HepG2 (cell line): ENCODE results near the gene ATP9A. TPM values are rescaled to one million over a fixed set of nuclear protein-coding genes. Genes with fewer than 3 reads are reported as not detected.
A peak's percentile ranks its signal among the peaks of the same experiment; 100 is the strongest.

Experiments used
- CCAR2 ChIP-seq: fragments of 200-400 bp; formaldehyde crosslinking; optimal IDR thresholded peaks from 2 replicates; pipeline ENCODE3; 2018; ENCODE audit warnings: low read depth, mild to moderate bottlenecking, low read length, moderate library complexity
- CREM ChIP-seq, 2 experiments: sonication (generic) in 1 of 2; formaldehyde crosslinking in 1 of 2; IDR thresholded peaks; 2 replicates each; pipeline versions ENCODE4 v1.4.0 to v1.6.1; 2016 to 2020; ENCODE audit warnings: antibody characterized with exemption in 1 of 2, mild to moderate bottlenecking in 1 of 2, missing genetic modification reagents in 1 of 2
- DNMT1 ChIP-seq: sonication (generic); formaldehyde crosslinking; IDR thresholded peaks from 2 replicates; pipeline ENCODE4 v1.5.1; 2020; ENCODE audit warnings: mild to moderate bottlenecking, missing genetic modification reagents
- FIP1L1 ChIP-seq: fragments of 200-400 bp; formaldehyde crosslinking; IDR thresholded peaks from 2 replicates; pipeline ENCODE4 v1.6.1; 2018; ENCODE audit warnings: low read depth, mild to moderate bottlenecking, low read length, moderate library complexity, borderline replicate concordance; ENCODE audit not compliant: insufficient read depth
- GTF2F1 ChIP-seq: fragments of 150-350 bp; IDR thresholded peaks from 2 replicates; pipeline ENCODE4 v1.6.1; 2014; ENCODE audit warnings: low read length
- HHEX ChIP-seq: IDR thresholded peaks from 2 replicates; pipeline ENCODE4 v1.6.1; 2016; ENCODE audit warnings: control low read depth
- ISX ChIP-seq: sonication (generic); formaldehyde crosslinking; conservative IDR thresholded peaks from 2 replicates; pipeline ENCODE4 v1.5.0; 2020; ENCODE audit warnings: missing genetic modification reagents
- KMT2B ChIP-seq: IDR thresholded peaks from 2 replicates; pipeline ENCODE4 v1.6.1; 2016; ENCODE audit warnings: missing genetic modification reagents, missing compliant biosample characterization
- LCORL ChIP-seq, 2 experiments: fragments of 450-650 bp in 1 of 2; sonication (generic) in 1 of 2; formaldehyde crosslinking in 1 of 2; IDR thresholded peaks; 2 replicates each; pipeline versions ENCODE4 v1.5.0 to v1.6.1; 2017 to 2020; ENCODE audit warnings: antibody characterized with exemption in 1 of 2, missing genetic modification reagents in 1 of 2
- MTERF4 ChIP-seq: sonication (generic); formaldehyde crosslinking; IDR thresholded peaks from 2 replicates; pipeline ENCODE4 v1.8.0; 2023; ENCODE audit warnings: mild to moderate bottlenecking, missing genetic modification reagents
- SCMH1 ChIP-seq: sonication (generic); formaldehyde crosslinking; IDR thresholded peaks from 2 replicates; pipeline ENCODE4 v1.9.0; 2021; ENCODE audit warnings: missing genetic modification reagents, mild to moderate bottlenecking, borderline replicate concordance
- SMAD9 ChIP-seq: sonication (generic); formaldehyde crosslinking; IDR thresholded peaks from 2 replicates; pipeline ENCODE4 v1.5.1; 2020; ENCODE audit warnings: mild to moderate bottlenecking, missing genetic modification reagents
- TAF1 ChIP-seq: sonication (generic); formaldehyde crosslinking; IDR thresholded peaks from 2 replicates; pipeline ENCODE4 v1.4.0; 2020; ENCODE audit warnings: missing genetic modification reagents
- THAP7 ChIP-seq: sonication (generic); formaldehyde crosslinking; IDR thresholded peaks from 2 replicates; pipeline ENCODE4 v1.8.1; 2023; ENCODE audit warnings: mild to moderate bottlenecking, missing genetic modification reagents
- THRA ChIP-seq: sonication (generic); formaldehyde crosslinking; IDR thresholded peaks from 2 replicates; pipeline ENCODE4 v1.4.0; 2020; ENCODE audit warnings: missing genetic modification reagents, borderline replicate concordance
- ZBTB21 ChIP-seq: sonication (generic); formaldehyde crosslinking; IDR thresholded peaks from 2 replicates; pipeline ENCODE4 v1.4.0; 2020; ENCODE audit warnings: missing genetic modification reagents
- ZNF34 ChIP-seq: sonication (generic); formaldehyde crosslinking; IDR thresholded peaks from 2 replicates; pipeline ENCODE4 v1.4.0; 2020; ENCODE audit warnings: mild to moderate bottlenecking, missing genetic modification reagents, borderline replicate concordance
- ZNF513 ChIP-seq: sonication (generic); formaldehyde crosslinking; conservative IDR thresholded peaks from 2 replicates; pipeline ENCODE4 v1.5.0; 2020; ENCODE audit warnings: missing genetic modification reagents
- ZNF558 ChIP-seq: sonication (generic); formaldehyde crosslinking; IDR thresholded peaks from 2 replicates; pipeline ENCODE4 v1.9.0; 2022; ENCODE audit warnings: mild to moderate bottlenecking, missing genetic modification reagents, borderline replicate concordance
- ZNF678 ChIP-seq: sonication (generic); formaldehyde crosslinking; IDR thresholded peaks from 2 replicates; pipeline ENCODE4 v1.4.0; 2020; ENCODE audit warnings: mild to moderate bottlenecking, missing genetic modification reagents
- ZNF800 ChIP-seq: sonication (generic); formaldehyde crosslinking; IDR thresholded peaks from 2 replicates; pipeline ENCODE4 v1.4.0; 2020; ENCODE audit warnings: missing genetic modification reagents
- ZNF891 ChIP-seq: sonication (generic); formaldehyde crosslinking; IDR thresholded peaks from 2 replicates; pipeline ENCODE4 v1.5.0; 2020; ENCODE audit warnings: mild to moderate bottlenecking, missing genetic modification reagents
- polyA plus RNA-seq, 8 experiments: library from polyadenylated mRNA; depleted of rRNA in 3 of 8; stranded (reverse) in 7 of 8; unstranded in 1 of 8; fragments of >200 nt; fragmentation: Illumina TruSeq in 4 of 8; extraction: Trizol in 4 of 8; gene quantifications; 2 replicates each; pipeline versions ENCODE4 v1.2.1 to v1.2.3, GENCODE V29; 2011 to 2016; ENCODE audit warnings: low read depth in 4 of 8, missing spikeins in 1 of 8, mixed read lengths in 1 of 8; ENCODE audit not compliant: insufficient read depth in 1 of 8
- total RNA-seq, 5 experiments: library from RNA; depleted of rRNA; stranded (reverse); fragments of >200 nt; fragmentation: Illumina TruSeq; extraction: Trizol; gene quantifications; 2 replicates each; pipeline ENCODE4 v1.2.3, GENCODE V29; 2016; ENCODE audit warnings: low read depth in 1 of 5

ATP9A gene
- total and polyA plus RNA-seq, 2 of the 13 experiments (the other 11 are each of a cell fraction or from before 2014, with no cell fraction given), result 11.8 to 18.5 TPM

GRCh38 chr20:51766994-51767866 is 960 bp downstream of the ATP9A start (continued):
- TF ChIP-seq ZNF513 (CRISPR knock-in tag), result no peak
- TF ChIP-seq CCAR2, result peak; percentile 38
- no peak; the same call in 1 of the 2 replicates for TF ChIP-seq ZNF800
- TF ChIP-seq LCORL (IDR thresholded peaks at IDR 0.05), result no peak; the same call in 1 of the 2 replicates
- TF ChIP-seq LCORL (CRISPR knock-in tag; IDR thresholded peaks at IDR 0.05), result peak; percentile 86
- no peak for TF ChIP-seq CREM (IDR thresholded peaks at IDR 0.05)
- TF ChIP-seq CREM (CRISPR knock-in tag; IDR thresholded peaks at IDR 0.05), result no peak
- TF ChIP-seq TAF1 (CRISPR knock-in tag), result no peak; the same call in 1 of the 2 replicates
- TF ChIP-seq GTF2F1, result no peak
- TF ChIP-seq ZNF891, result no peak
- TF ChIP-seq ISX (CRISPR knock-in tag), result peak; percentile 88; the same call in 1 of the 2 replicates
- TF ChIP-seq HHEX (CRISPR knock-in tag), result 0 out of 2 replicates have a peak, but pooled peaks have one; percentile 17
- TF ChIP-seq SCMH1 (CRISPR knock-in tag), result no peak
- no peak for TF ChIP-seq ZNF558 (CRISPR knock-in tag)
- TF ChIP-seq ZNF678, result no peak; the same call in 1 of the 2 replicates
- TF ChIP-seq SMAD9, result no peak; the same call in 1 of the 2 replicates
- TF ChIP-seq MTERF4 (CRISPR knock-in tag), result no peak
- TF ChIP-seq KMT2B (CRISPR knock-in tag), result no peak
- TF ChIP-seq THRA, result no peak; the same call in 1 of the 2 replicates
- no peak for TF ChIP-seq FIP1L1
- TF ChIP-seq ZBTB21, result 0 out of 2 replicates have a peak, but pooled peaks have one; percentile 41
- no peak for TF ChIP-seq DNMT1 (CRISPR knock-in tag)
- TF ChIP-seq THAP7 (CRISPR knock-in tag), result no peak
- TF ChIP-seq ZNF34, result no peak
